Measurements from ENCODE around the gene PLVAP.
A peak's percentile ranks its signal among the peaks of the same experiment; 100 is the strongest.

Gene PLVAP

DNA sequence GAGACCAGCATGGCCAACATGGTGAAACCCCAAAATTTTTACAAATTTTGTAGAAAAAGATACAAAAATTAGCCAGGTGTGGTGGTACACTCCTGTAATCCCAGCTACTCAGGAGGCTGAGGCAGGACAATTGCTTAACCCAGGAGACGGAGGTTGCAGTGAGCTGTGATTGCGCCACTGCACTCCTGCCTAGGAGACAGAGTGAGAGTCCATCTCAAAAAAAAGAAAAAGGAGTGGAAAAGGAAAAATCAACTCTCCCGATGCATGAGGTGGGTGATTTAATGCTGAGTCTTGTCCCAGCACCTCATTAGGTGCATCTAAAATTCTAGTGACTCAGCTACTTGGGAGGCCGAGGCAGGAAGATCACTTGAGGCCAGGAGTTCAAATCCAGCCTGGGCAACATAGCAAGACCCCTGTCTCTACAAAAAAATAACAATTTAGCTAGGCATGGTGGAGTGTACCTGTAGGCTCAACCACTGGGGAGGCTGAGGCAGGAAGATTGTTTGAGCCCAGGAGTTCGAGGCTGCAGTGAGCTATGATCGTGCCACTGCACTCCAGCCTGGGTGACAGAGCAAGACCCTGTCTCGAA is 20.0 kb downstream of the PLVAP start:
- DNase-seq (ENCODE audit: low read depth): no peak

DNA sequence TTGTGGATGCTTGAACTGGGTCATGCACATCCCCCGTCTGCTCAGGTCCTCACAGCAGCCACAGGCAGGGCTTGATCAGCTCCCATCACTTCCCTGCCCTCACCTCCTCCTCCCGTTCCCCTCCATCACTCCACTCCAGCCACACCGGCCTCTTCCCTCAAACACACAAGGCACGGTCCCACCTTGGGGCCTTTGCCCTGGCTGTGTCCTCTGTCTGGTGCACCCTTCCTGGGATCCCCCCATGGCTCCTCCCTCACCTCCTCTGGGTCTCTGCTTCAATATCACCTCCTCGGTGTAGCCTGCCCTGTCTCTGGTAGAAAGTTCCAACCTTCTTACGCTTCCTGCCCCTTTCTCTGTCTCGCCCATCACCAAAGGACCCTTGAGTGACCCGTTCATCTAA is 23.8 kb downstream of the PLVAP start:
- DNase-seq (ENCODE audit: low read depth): no peak

DNA sequence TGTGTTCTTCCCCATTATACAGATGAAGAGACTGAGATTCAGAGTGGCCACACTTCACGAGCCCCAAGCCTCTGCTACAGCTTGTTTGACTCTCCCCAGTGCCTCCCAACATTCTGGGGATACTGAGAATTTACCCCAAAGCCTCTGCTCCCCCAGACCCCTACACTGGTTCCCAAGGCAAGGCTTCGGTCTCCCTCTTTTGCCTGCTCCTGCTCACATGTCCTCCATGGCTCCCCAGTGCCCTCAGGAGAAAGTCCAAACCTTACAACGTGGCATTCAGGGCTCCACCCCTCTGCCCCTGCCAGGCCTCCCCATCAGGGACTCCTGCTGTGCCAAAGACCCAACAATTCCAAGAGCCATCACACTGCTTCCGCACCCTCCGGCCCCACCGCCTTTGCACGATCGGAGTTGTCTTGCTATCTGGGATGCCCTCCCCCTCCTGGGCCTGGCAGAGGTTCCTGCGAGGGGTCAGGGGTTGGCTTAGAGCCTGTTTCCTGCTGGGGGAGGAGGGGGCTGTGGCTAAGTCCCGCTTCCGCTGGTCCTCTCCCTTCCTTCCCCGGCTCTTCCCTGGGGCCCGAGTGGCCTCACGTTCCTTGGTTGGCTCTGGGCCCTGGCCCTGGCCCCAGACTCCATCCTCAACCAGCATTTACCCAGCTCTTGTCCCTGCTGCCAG is 24.4 kb downstream of the PLVAP start:
- DNase-seq (ENCODE audit: low read depth): no peak

DNA sequence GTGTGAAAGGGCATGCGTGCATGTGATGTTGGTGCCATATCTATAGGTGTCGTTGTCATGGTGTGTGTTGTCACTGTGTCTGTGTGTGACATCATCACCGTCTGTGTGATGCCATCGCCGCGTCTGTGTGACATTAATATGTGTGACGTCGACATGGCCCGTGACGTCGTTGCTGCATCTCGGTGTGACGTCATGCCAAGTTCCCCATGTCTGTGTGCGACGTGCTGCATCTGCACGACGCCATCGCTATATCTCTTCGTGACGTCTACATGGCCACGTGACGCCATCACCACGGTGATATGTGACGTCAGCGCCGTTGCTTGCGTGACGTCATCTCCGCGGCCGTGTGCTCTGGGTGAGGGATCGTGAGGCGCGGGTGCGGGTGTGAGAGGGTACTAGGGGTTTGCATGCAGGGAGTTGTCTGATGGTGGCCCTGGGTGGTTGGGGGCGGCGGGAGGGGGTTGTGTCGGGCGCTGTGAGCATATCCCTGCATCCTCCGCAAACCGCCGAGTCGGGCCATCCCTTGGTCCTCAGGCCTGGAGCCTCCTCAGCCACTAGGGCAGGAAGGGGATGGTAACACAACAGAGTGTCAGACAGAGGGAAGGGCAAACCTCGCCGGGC is 25.2 kb downstream of the PLVAP start:
- no peak for DNase-seq (ENCODE audit: low read depth)

DNA sequence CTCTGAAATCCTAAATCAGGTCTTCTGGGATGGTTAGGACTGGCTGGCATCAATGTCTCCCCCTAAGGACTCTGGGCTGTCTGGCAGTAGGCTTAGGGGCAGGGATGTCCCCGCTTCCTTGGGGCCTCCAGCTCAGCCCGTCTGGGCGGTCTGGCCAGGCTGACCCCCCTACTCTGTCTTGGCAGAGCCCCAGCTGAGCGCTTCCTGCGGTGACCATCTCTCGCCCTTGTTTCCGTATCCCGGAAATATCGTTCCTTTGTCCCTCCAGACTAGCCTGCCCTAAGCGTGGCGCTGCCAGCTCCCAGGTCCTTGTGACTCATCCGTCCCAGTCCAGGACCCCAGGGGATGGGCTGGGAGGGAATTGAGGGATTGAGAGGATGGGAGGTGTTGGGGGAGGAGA is 28.4 kb downstream of the PLVAP start:
- DNase-seq (ENCODE audit: low read depth): no peak

DNA sequence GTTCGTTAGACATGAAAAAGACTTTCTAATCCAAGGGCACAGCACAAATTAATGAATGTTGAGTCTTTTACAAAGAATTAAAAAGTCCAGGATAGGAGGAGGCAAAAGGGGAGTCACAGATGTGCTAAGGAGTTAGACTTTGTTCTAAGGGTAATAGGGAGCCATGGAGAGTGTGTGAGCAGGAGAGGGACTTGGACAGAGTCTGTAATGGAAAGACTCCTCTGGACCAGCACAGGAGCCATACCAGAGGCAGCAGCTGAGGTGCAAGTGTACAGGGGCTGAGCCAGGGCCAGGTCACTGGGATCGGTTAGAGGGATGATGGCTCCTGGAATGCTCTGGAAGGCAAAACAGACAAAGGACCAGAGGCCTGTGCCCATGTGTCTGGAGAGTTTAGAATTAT is 29.3 kb downstream of the PLVAP start:
- no peak for DNase-seq (ENCODE audit: low read depth)

DNA sequence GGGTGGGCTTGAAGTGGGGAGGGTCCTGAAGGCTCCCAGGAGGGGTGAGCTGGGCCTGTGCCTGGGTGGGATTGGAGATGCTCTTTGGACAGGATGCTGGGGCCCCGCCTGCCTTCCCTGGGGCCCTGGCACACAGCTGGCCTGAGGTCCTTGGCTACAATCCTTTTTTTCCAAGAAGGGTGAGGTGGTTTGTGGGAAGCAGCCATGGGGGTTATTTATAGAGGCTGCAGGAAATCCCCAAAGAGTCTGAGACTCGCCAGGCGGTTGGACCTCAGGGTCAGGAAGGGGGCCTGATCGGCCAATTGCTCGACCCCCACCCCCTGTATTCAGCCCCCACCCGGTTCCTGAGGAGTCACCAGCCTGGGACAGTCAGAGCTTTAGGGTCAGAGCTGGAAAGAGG is 29.8 kb downstream of the PLVAP start:
- no peak for DNase-seq (ENCODE audit: low read depth)

DNA sequence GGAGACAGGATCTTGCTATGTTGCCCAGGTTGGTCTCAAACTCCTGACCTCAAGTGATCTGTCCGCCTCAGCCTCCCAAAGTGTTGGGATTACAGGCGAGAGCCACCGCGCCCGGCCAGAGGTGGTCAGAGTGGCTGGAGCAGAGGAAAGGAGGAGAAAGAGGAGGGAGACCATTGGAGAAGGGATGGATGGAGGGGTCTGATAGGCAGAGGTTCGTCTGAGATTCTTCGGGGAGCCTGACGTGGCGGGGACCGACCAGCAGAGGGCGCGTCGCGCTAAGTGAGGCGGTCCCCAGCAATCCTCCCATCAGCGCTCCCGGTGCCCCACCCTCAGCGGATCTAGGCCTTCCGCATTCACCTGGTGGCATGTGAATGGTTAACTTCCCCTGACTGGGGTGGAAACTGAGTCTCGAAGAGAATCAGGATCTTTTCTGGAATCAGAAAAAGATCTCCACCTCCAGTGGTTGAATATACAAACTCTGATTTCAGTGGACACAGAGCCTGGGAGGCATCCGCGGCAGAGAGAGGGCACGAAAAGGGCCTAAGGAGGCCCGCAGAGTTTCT is 31.0 kb downstream of the PLVAP start:
- DNase-seq (ENCODE audit: low read depth): peak; percentile 78

DNA sequence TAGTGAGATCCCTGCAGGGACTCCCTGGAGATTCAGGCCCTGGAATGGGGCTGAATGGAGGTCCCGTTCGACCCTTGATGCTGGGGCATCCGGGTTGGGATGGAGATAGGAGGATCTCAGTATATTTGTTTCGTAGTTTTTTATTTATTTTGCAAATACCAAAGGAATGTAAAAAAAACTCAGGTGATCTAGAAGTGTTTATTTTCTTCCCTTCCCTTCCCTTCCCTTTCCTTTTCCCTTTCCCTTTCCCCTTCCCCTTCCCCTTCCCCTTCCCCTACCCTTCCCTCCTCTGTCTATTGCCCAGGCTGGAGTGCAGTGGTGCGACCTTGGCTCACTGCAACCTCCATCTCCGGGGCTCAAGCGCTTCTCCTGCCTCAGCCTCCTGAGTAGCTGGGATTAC is 35.3 kb downstream of the PLVAP start:
- DNase-seq (ENCODE audit: low read depth): no peak

DNA sequence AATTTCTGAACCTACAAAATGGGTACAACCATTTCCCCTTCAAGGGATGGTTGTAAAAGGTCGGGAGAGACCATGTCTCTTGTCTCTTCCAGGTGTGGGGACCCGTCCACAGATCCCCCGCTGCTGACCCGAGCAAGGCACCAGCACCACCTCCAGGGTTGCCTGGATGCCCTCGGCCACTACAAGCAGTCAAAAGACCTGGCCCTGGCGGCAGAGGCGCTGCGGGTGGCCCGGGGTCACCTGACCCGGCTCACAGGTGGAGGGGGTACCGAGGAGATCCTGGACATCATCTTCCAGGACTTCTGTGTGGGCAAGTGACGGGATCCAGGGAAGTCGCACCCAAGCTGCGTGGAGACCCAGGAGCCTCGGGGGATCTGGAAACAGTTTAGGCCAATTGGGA is 35.8 kb downstream of the PLVAP start:
- DNase-seq (ENCODE audit: low read depth): no peak

DNA sequence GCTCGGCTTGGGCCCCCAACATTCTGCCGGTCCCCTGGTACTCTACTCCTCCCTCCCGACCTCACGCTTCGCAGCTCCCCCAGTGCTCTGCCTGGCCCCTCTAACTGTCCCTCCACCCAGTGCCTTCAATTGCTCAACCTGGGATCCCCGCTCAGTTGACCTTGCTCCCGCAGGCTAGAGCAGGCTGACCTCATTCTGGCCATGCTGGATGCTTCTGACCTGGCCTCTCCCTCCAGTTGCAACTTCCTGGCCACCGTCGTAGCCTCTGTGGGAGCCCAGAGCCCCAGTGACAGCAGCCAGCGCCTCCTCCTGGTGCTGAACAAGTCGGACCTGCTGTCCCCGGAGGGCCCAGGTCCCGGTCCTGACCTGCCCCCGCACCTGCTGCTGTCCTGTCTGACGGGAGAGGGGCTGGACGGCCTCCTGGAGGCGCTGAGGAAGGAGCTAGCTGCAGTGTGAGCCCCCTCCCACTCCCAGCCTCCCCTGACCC is 36.2 kb downstream of the PLVAP start:
- no peak for DNase-seq (ENCODE audit: low read depth)

DNA sequence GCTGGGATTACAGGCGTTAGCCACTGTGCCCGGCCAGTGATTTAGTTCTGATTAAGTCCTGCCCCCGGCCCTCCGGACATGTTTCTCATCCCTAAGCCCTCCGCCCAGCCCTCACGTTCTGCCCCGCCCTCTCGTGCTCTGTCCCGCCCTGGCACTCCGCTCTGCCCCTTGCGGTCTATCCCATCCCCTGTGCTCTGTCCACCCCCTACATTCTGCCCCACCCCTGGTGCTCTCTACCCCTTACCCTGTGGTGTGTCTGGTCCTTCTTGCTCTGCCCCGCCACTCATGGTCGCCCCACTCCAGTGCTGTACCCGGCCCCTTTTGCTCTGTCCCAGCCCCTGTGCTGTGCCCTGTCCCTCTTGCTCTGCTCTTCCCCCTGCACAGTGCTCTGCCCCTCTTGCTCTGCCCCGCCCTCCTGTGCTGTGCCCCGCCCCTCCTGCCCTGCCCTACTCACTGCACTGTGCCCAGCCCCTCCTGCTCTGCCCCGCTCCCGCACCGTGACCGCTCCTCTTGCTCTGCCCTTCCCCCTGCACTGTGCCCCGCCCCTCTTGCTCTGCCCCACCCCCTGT is 36.8 kb downstream of the PLVAP start:
- no peak for DNase-seq (ENCODE audit: low read depth)

DNA sequence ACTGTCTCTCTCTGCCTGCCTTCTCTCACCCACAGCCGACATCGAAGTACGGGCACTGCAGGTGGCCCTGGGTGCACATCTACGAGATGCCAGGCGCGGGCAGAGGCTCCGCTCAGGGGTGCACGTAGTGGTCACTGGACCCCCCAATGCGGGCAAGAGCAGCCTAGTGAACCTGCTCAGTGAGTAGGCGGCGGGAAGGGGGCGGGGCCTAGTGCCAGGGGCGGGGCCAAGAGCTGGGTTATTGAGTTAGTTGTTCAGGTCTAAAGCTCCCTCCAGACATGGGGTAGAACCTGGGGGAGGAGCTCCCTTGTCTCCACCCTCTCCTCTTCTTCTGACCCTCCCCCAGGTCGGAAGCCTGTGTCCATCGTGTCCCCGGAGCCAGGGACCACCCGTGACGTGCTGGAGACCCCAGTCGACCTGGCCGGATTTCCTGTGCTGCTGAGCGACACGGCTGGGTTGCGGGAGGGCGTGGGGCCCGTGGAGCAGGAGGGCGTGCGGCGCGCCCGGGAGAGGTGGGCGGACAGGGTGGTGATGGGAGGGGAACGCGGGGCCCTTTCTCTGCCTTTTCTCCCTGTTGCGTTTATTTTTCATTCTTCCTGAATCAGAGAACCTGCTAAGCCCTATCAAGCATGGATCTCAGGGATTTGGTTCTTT is 37.9 kb downstream of the PLVAP start:
- no peak for DNase-seq (ENCODE audit: low read depth)

DNA sequence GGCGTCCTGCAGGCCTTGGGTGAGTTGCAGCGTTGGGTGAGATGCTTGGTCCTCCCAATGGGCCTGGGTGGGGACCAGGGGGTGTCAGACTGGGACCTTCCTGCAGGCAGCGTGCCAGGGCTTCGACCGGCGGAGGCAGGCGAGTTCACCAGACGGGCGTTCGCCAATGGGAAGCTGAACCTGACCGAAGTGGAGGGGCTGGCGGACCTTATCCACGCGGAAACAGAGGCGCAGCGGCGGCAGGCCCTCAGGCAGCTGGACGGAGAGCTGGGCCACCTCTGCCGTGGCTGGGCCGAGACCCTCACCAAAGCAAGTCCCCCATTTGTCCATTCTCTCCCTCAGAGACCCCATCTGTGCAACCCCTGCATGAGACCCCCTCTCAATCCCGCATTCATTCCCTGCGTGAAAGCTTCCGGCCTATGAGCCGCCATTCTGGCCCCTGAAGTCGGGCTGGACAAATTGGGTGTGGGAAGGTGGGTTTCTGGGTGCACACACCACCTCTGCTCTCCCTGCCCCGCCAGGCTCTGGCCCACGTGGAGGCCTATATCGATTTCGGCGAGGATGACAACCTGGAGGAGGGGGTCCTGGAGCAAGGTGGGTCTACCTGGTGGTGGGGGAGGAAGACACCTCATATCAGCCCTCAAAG is 38.6 kb downstream of the PLVAP start:
- no peak for DNase-seq (ENCODE audit: low read depth)

DNA sequence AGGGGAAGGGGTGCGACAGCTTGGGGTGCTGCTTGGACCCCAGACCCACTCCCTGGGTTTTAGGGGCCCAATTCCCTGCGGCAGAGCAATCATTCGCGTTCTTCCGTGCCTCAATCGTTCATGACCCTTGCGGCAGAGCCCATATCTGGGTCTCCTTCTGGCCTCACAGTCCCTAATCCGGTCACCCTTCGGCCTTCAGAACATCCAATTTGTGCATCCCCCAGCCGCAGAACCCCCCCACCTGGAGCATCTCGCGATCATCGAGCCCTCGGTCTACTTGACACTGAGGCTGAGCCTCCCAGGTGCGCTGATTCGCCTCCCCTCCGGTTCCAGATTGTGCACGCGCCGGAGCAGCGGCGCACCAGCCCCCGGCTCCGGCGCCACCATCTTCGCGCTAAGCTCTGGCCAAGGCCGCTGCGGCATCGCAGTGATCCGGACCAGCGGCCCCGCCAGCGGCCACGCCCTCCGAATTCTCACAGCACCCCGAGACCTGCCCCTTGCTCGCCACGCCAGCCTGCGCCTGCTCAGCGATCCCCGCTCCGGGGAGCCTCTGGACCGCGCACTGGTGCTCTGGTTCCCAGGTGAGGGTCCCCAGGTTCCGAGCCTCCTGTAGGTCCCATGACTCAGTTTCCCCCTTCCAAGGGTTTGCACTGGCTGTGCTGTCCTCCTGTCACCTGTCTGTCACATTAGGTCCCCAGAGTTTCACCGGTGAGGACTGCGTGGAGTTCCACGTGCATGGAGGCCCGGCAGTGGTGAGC is 39.3 kb downstream of the PLVAP start:
- no peak for DNase-seq (ENCODE audit: low read depth)

DNA sequence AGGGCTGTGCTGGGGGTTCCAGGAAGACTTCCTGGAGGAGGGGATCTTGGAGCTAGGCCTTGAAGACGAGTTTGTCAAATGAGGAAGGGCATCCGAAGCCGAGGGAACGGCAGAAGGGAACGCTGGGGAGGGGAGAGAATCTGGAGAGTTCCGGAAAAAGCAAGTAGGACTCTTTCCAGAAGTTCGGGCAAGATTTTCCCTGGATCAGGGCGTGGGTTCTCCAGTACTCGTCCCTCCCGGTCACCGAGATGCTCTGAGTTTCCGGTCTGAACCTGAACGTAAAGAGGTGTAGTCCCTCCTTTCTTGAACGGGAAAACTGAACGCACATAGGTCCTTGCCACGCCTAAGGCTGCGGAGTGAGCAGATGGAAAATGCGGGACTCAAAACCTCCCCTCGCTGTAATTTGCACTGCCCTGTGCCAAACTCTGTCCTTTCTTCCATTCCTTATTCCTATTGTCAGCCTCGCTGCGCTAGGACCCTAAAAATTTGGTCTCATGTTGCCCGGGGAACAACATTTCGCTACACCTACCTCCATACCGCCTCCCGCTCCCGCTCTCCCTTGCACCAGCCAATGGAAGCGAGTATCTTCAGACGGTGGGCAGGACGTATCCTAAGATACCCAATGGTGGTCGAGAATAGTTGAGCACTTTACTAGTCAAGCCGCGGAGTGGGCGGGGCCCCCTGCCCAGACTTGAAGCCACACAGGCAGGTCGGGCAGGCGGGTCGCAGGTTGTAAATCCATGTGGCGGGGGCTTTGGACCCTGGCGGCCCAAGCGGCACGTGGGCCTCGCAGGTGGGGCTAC is 40.1 kb downstream of the PLVAP start, which contains the start of gene GTPBP3:
GTPBP3 (plus strand) TSS at position 682 of the 803 bp plus-strand sequence; CDS start at position 741, 59 bp downstream.
- peak; percentile 75 for DNase-seq (ENCODE audit: low read depth)

DNA sequence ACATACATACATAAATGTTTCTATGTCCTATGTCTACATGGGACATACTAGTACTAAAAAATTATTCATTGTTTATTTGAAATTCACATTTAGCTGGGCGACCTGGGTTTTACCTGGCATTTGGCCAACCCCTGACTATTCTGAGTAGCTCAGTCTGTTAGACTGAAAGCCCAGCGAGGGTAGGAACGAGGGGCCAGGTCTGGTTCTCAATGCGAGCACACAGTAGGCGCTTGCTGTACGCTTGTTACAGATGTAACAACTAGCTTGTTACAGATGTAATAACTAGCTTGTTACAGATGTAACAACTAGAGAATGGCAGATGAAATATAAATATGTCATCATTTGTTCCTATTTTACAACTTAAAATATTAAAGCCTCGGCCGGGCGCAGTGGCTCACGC is 41.6 kb downstream of the PLVAP start:
- DNase-seq (ENCODE audit: low read depth): no peak

DNA sequence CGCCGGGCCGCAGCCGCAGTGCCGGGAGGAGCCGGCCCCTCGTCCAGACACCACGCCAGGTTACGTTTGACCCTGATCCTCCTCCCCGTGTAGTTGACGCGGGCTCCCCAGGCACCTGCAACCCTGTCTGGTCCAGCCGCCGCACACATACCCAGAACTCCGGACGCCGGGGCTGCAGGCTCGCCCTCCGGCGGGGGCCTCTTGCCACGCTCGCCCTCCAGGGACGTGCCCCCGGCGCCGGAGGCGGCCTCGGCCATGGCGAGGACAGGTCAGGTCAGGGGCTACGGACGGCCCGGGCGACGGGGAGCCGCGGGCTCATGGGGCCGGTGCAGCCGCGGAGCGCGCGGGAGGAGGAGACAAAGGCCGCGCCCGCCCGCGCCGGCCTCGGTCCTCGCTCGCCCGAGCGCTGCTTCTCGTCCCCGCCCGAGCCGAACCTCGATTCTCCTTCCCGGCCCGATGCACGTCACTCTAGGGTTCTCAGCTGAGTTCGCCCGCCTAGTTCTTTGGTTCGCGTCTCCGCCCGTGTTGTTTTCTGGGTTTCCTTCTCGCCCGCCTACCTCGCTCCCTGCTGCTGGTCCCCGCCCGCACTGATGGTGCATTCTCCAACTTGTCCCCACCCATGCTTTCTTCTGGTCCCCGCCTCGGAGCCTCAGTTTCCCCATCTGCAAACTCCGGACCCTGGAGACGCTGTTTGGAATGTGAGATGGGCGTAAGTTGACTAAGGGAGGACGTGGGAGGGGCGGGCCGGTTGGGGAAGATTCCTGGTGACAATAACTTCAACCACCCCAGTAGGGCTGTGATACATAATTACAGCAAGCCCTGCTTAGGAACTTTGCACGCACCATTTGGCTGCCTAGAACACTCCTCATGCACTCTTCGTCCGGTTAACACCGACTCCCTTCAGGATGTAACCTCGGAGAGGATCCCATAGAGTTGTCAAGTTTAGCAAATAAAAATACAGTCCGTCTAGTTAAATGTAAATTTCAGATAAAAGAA is 42.4 kb downstream of the PLVAP start, which contains the start of gene ANO8:
ANO8 (minus strand) TSS at position 442 of the 996 bp plus-strand sequence; CDS start at position 257, 185 bp downstream.
- DNase-seq (ENCODE audit: low read depth): peak; percentile 73
